Activated CD8-positive, alpha-beta memory T cell treated with anti-CD3 and anti-CD28 coated beads, Interleukin-2, amount 50 U/mL, for 1 hour (primary cell): ENCODE measurements around the gene UGT2B11.
"Not testable (repeated sequence)": the region's sequence is repeated elsewhere in the genome, so short reads cannot be mapped to it uniquely, and the experiment has no call there.

ENCODE experiments used
- DNase-seq: peaks from one replicate; pipeline ENCODE4 v3.0.0-alpha.2; 2020; ENCODE audit errors: extremely low read depth

The UGT2B11 gene

GRCh38 chr4:69169171-69169570, 45.4 kb downstream of the UGT2B11 start:
- not testable (repeated sequence) for DNase-seq

GRCh38 chr4:69167300-69167699, 47.2 kb downstream of the UGT2B11 start:
- DNase-seq = no peak

DNA sequence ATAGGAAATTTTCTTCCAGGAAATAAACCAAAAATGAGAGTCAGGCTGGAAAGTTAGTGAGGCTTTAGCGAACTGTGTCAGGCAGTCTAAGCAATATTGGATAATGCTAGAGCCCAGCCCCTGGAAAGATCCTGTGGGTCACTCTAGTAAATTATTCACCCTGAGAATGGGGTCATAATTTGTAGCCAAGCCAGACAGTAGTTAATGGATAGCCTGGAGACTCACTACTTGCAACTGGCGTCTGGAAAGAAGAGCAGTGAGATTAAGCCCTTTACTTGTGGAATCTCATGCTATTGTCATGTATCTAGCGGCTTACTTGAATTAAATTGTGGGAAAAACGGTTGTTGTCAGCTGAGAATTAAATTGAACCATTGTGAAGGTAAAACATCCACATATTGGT, 48.2 kb downstream of the UGT2B11 start:
- DNase-seq = not testable (repeated sequence)

GRCh38 chr4:69165707-69166106, 48.8 kb downstream of the UGT2B11 start:
- not testable (repeated sequence) for DNase-seq

DNA sequence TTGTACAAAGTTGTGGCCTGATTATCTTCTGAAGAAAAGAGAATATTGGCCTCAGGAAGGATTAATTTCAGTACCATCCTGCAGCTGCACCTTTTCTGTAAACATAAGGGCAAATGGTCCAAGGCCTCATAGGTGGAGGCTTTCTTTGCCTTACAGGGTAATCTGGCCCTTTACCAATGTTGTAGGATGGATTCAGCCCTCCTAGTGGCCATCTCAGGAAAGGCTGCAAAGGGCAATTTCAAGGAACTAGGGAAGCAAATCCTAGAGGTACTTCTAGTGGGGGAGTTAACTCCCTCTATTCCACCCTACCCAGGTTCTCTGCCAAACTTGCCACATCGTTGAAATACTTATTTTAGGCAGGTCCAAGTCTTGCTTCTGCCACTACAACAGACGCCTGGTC, 57.6 kb downstream of the UGT2B11 start:
- no peak for DNase-seq

- no peak for DNase-seq
Observed at GRCh38 chr4:69154021-69154420, 60.5 kb downstream of the UGT2B11 start.
